SK-N-SH treated with all-trans-retinoic acid at 6 μM for 48 hours (cell line): ENCODE results near the gene TUFT1.

Experiments
- ATAC-seq: fragments of 200-7000 bp; cut with Tn5 transposase; 3 replicates; pipeline ENCODE4 v1.9.1; 2020; ENCODE audit warnings: mild to moderate bottlenecking, moderate library complexity
- ARNTL ChIP-seq: fragments of 450-650 bp; formaldehyde crosslinking; IDR thresholded peaks from 2 replicates; pipeline ENCODE4 v1.5.0; 2020; ENCODE audit warnings: low read depth, mild to moderate bottlenecking, moderate library complexity, borderline replicate concordance
- CSDC2 ChIP-seq: fragments of 250-450 bp; sonication (Bioruptor Pico); IDR thresholded peaks from 2 replicates; pipeline ENCODE4 v1.5.0; 2020; ENCODE audit warnings: mild to moderate bottlenecking, moderate library complexity
- ESRRG ChIP-seq: fragments of 250-450 bp; sonication (Bioruptor Pico); IDR thresholded peaks from 2 replicates; pipeline ENCODE4 v1.6.1; 2021; ENCODE audit warnings: mild to moderate bottlenecking
- GLIS3 ChIP-seq: fragments of 250-450 bp; sonication (Bioruptor Pico); IDR thresholded peaks from 2 replicates; pipeline ENCODE4 v1.5.0; 2020; ENCODE audit warnings: mild to moderate bottlenecking, moderate library complexity
- ISL1 ChIP-seq: fragments of 250-450 bp; sonication (Bioruptor Pico); IDR thresholded peaks from 2 replicates; pipeline ENCODE4 v2.1.2; 2022; ENCODE audit warnings: mild to moderate bottlenecking, moderate library complexity
- OSR1 ChIP-seq: fragments of 250-450 bp; sonication (Bioruptor Pico); IDR thresholded peaks from 2 replicates; pipeline ENCODE4 v1.8.0; 2022; ENCODE audit warnings: moderate library complexity, mild to moderate bottlenecking, inconsistent platforms
- PPARA ChIP-seq: fragments of 250-450 bp; sonication (Bioruptor Pico); IDR thresholded peaks from 2 replicates; pipeline ENCODE4 v1.5.0; 2020; ENCODE audit warnings: mild to moderate bottlenecking, borderline replicate concordance
- RARB ChIP-seq: fragments of 250-450 bp; sonication (Bioruptor Pico); IDR thresholded peaks from 2 replicates; pipeline ENCODE4 v1.8.0; 2021; ENCODE audit warnings: mild to moderate bottlenecking, moderate library complexity
- SNAI2 ChIP-seq: fragments of 250-450 bp; sonication (Bioruptor Pico); IDR thresholded peaks from 2 replicates; pipeline ENCODE4 v1.5.0; 2020; ENCODE audit warnings: mild to moderate bottlenecking, moderate library complexity
- TCF4 ChIP-seq: fragments of 250-450 bp; sonication (Bioruptor Pico); IDR thresholded peaks from 2 replicates; pipeline ENCODE4 v1.8.0; 2021; ENCODE audit warnings: mild to moderate bottlenecking, moderate library complexity, borderline replicate concordance
- TOX ChIP-seq: fragments of 250-450 bp; sonication (Bioruptor Pico); IDR thresholded peaks from 2 replicates; pipeline ENCODE4 v1.8.0; 2021; ENCODE audit warnings: mild to moderate bottlenecking, moderate library complexity, borderline replicate concordance
- ZC3H10 ChIP-seq: fragments of 250-450 bp; sonication (Bioruptor Pico); IDR thresholded peaks from 2 replicates; pipeline ENCODE4 v1.5.1; 2021; ENCODE audit warnings: mild to moderate bottlenecking, moderate library complexity
- ZFP3 ChIP-seq: fragments of 250-450 bp; sonication (Bioruptor Pico); IDR thresholded peaks from 2 replicates; pipeline ENCODE4 v1.5.0; 2020; ENCODE audit warnings: mild to moderate bottlenecking, moderate library complexity
- ZFP30 ChIP-seq: fragments of 450-650 bp; formaldehyde crosslinking; IDR thresholded peaks from 2 replicates; pipeline ENCODE4 v1.5.0; 2022; ENCODE audit warnings: mild to moderate bottlenecking, moderate library complexity
- ZNF565 ChIP-seq: fragments of 450-650 bp; formaldehyde crosslinking; conservative IDR thresholded peaks from 2 replicates; pipeline ENCODE4 v1.5.0; 2020; ENCODE audit warnings: low read depth, mild to moderate bottlenecking, moderate library complexity
- ZNF70 ChIP-seq: fragments of 450-650 bp; formaldehyde crosslinking; IDR thresholded peaks from 2 replicates; pipeline ENCODE4 v1.5.0; 2020; ENCODE audit warnings: mild to moderate bottlenecking, moderate library complexity
- TF ChIP-seq, protein P1 (sequence below): fragments of 250-450 bp; sonication (Bioruptor Pico); IDR thresholded peaks from 2 replicates; pipeline ENCODE4 v1.5.1; 2020; ENCODE audit warnings: low read depth, mild to moderate bottlenecking, moderate library complexity
- TF ChIP-seq, protein P2 (sequence below): fragments of 250-450 bp; sonication (Bioruptor Pico); IDR thresholded peaks from 2 replicates; pipeline ENCODE4 v1.8.0; 2021; ENCODE audit warnings: low read depth, mild to moderate bottlenecking, moderate library complexity, borderline replicate concordance
- TF ChIP-seq, protein P3 (sequence below): fragments of 250-450 bp; sonication (Bioruptor Pico); IDR thresholded peaks from 2 replicates; pipeline ENCODE4 v1.8.0; 2020; ENCODE audit warnings: mild to moderate bottlenecking, moderate library complexity, borderline replicate concordance
- TF ChIP-seq, protein P4 (sequence below): fragments of 250-450 bp; sonication (Bioruptor Pico); IDR thresholded peaks from 2 replicates; pipeline ENCODE4 v1.5.1; 2021; ENCODE audit warnings: mild to moderate bottlenecking, moderate library complexity
- TF ChIP-seq, protein P5 (sequence below): fragments of 250-450 bp; sonication (Bioruptor Pico); IDR thresholded peaks from 2 replicates; pipeline ENCODE4 v1.5.0; 2020; ENCODE audit warnings: mild to moderate bottlenecking, moderate library complexity

The TUFT1 gene

DNA sequence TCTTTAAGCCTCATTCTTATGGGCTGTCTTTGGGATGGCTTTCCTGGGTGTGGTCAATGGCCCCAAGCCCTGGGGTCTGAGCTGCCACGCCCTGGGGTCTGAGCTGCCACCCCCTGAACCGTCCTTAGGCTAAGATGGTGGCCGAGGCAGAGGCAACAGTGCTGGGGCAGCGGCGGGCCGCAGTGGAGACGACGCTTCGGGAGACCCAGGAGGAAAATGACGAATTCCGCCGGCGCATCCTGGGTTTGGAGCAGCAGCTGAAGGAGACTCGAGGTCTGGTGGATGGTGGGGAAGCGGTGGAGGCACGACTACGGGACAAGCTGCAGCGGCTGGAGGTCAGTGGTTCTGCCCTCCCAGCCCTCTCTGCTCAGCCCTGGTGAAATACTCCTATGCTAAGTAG lies 10.3 kb upstream of the TUFT1 start:
- no peak for ATAC-seq
- no peak for TF ChIP-seq TCF4
- TF ChIP-seq, protein P1, sequence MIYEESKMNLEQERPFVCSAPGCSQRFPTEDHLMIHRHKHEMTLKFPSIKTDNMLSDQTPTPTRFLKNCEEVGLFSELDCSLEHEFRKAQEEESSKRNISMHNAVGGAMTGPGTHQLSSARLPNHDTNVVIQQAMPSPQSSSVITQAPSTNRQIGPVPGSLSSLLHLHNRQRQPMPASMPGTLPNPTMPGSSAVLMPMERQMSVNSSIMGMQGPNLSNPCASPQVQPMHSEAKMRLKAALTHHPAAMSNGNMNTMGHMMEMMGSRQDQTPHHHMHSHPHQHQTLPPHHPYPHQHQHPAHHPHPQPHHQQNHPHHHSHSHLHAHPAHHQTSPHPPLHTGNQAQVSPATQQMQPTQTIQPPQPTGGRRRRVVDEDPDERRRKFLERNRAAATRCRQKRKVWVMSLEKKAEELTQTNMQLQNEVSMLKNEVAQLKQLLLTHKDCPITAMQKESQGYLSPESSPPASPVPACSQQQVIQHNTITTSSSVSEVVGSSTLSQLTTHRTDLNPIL, result no peak
- TF ChIP-seq, protein P2, sequence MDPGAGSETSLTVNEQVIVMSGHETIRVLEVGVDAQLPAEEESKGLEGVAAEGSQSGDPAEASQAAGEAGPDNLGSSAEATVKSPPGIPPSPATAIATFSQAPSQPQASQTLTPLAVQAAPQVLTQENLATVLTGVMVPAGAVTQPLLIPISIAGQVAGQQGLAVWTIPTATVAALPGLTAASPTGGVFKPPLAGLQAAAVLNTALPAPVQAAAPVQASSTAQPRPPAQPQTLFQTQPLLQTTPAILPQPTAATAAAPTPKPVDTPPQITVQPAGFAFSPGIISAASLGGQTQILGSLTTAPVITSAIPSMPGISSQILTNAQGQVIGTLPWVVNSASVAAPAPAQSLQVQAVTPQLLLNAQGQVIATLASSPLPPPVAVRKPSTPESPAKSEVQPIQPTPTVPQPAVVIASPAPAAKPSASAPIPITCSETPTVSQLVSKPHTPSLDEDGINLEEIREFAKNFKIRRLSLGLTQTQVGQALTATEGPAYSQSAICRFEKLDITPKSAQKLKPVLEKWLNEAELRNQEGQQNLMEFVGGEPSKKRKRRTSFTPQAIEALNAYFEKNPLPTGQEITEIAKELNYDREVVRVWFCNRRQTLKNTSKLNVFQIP, result no peak

DNA sequence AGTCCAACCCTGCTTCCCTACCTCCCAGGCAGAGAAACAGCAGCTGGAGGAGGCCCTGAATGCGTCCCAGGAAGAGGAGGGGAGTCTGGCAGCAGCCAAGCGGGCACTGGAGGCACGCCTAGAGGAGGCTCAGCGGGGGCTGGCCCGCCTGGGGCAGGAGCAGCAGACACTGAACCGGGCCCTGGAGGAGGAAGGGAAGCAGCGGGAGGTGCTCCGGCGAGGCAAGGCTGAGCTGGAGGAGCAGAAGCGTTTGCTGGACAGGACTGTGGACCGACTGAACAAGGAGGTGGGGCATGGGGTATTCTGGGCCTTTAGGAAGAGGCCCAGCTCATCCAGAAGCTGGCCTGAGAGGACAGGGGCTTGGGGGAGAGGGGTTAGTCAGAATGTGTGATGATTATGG lies 9.6 kb upstream of the TUFT1 start:
- TF ChIP-seq ARNTL (CRISPR knock-in tag), result no peak
- TF ChIP-seq, all 23 proteins: peak for 0
- ATAC-seq, result no peak

DNA sequence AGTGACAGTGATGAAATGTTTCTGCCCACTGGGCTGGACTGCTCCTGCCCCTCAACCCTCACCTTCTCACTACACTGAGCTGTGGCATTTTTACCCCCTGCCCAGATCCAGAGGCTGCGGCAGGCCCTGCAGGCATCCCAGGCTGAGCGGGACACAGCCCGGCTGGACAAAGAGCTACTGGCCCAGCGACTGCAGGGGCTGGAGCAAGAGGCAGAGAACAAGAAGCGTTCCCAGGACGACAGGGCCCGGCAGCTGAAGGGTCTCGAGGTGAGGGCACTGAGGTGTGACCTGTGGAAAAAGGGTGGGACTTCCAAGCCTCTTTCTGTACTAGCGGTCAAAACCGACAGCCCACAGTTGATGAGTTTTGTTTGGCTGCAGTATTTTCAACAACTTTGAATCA lies 6.2 kb upstream of the TUFT1 start:
- ATAC-seq, result no peak
- TF ChIP-seq PPARA, result no peak
- TF ChIP-seq, protein P3, sequence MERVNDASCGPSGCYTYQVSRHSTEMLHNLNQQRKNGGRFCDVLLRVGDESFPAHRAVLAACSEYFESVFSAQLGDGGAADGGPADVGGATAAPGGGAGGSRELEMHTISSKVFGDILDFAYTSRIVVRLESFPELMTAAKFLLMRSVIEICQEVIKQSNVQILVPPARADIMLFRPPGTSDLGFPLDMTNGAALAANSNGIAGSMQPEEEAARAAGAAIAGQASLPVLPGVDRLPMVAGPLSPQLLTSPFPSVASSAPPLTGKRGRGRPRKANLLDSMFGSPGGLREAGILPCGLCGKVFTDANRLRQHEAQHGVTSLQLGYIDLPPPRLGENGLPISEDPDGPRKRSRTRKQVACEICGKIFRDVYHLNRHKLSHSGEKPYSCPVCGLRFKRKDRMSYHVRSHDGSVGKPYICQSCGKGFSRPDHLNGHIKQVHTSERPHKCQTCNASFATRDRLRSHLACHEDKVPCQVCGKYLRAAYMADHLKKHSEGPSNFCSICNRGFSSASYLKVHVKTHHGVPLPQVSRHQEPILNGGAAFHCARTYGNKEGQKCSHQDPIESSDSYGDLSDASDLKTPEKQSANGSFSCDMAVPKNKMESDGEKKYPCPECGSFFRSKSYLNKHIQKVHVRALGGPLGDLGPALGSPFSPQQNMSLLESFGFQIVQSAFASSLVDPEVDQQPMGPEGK (CRISPR knock-in tag), result no peak
- no peak for TF ChIP-seq ISL1 (CRISPR knock-in tag)
- TF ChIP-seq ZFP3, result no peak
- no peak for TF ChIP-seq OSR1 (CRISPR knock-in tag)
- no peak for TF ChIP-seq TOX (CRISPR knock-in tag)
- no peak for TF ChIP-seq GLIS3 (CRISPR knock-in tag)
- TF ChIP-seq ZNF565 (CRISPR knock-in tag), result no peak
- no peak for TF ChIP-seq SNAI2 (CRISPR knock-in tag)
- no peak for TF ChIP-seq ARNTL (CRISPR knock-in tag)
- TF ChIP-seq ESRRG, result no peak
- no peak for TF ChIP-seq ZFP30 (CRISPR knock-in tag)
- TF ChIP-seq, protein P4, sequence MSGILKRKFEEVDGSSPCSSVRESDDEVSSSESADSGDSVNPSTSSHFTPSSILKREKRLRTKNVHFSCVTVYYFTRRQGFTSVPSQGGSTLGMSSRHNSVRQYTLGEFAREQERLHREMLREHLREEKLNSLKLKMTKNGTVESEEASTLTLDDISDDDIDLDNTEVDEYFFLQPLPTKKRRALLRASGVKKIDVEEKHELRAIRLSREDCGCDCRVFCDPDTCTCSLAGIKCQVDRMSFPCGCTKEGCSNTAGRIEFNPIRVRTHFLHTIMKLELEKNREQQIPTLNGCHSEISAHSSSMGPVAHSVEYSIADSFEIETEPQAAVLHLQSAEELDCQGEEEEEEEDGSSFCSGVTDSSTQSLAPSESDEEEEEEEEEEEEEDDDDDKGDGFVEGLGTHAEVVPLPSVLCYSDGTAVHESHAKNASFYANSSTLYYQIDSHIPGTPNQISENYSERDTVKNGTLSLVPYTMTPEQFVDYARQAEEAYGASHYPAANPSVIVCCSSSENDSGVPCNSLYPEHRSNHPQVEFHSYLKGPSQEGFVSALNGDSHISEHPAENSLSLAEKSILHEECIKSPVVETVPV (CRISPR knock-in tag), result no peak
- TF ChIP-seq, protein P2, result no peak
- TF ChIP-seq RARB, result no peak
- no peak for TF ChIP-seq TCF4
- no peak for TF ChIP-seq CSDC2 (CRISPR knock-in tag)
- TF ChIP-seq, protein P1, result no peak
- no peak for TF ChIP-seq ZNF70

DNA sequence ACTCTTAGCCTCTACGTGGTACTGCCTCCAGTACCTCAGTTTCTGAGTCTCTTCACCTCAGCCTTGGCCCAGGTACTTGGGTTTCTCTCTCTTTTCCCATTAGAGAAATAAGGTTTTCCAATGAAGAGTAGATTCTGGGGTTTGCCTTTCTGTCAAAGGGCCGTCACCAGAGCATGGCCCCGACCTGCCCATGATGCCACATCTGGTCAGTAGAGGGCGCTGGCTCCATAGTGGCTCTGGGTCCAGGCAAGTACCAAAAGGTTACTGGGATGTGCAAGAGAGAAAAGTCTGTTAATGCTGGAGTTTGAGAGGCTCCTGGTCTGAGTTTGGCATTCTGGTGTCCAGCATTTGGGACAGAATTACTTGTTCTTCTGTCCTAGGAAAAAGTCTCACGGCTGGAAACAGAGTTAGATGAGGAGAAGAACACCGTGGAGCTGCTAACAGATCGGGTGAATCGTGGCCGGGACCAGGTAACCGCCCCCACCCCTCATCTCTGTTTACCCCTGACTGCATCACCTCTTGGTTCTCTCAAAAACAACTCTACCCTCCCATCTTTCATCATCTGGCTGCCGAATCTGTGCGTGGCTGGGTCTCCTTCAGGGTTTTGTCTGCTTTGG lies 5.3 kb upstream of the TUFT1 start:
- TF ChIP-seq, protein P5, sequence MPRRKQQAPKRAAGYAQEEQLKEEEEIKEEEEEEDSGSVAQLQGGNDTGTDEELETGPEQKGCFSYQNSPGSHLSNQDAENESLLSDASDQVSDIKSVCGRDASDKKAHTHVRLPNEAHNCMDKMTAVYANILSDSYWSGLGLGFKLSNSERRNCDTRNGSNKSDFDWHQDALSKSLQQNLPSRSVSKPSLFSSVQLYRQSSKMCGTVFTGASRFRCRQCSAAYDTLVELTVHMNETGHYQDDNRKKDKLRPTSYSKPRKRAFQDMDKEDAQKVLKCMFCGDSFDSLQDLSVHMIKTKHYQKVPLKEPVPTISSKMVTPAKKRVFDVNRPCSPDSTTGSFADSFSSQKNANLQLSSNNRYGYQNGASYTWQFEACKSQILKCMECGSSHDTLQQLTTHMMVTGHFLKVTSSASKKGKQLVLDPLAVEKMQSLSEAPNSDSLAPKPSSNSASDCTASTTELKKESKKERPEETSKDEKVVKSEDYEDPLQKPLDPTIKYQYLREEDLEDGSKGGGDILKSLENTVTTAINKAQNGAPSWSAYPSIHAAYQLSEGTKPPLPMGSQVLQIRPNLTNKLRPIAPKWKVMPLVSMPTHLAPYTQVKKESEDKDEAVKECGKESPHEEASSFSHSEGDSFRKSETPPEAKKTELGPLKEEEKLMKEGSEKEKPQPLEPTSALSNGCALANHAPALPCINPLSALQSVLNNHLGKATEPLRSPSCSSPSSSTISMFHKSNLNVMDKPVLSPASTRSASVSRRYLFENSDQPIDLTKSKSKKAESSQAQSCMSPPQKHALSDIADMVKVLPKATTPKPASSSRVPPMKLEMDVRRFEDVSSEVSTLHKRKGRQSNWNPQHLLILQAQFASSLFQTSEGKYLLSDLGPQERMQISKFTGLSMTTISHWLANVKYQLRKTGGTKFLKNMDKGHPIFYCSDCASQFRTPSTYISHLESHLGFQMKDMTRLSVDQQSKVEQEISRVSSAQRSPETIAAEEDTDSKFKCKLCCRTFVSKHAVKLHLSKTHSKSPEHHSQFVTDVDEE (CRISPR knock-in tag), result no peak
- TF ChIP-seq ZC3H10 (CRISPR knock-in tag), result no peak
- ATAC-seq, result peak; percentile 78
